Spleen (tissue), 11 donors: ENCODE data around the gene MAP3K19. TPM values are rescaled to one million over a fixed set of nuclear protein-coding genes. Genes with fewer than 3 reads are reported as not detected.

Experiments used
- DNase-seq: peaks from one replicate; pipeline ENCODE4 v3.0.0-alpha.2; 2020
- H3K27ac ChIP-seq, 8 donors: fragments of 200-600 bp; sonication (generic) in 7 of 8; 1 replicate in 4 of 8; 2 replicates in 4 of 8; pipeline versions ENCODE4 v1.5.0 to v1.8.0; 2016 to 2021; ENCODE audit warnings: inconsistent platforms in 4 of 8, mild to moderate bottlenecking in 4 of 8, moderate library complexity in 1 of 8
- H3K27me3 ChIP-seq, 7 donors: fragments of 200-600 bp; sonication (generic) in 6 of 7; replicated peaks in 1 of 7; 1 replicate in 4 of 7; 2 replicates in 3 of 7; pipeline versions ENCODE4 v1.5.0 to v1.8.0; 2016 to 2021; ENCODE audit warnings: inconsistent platforms in 3 of 7, mild to moderate bottlenecking in 1 of 7
- H3K36me3 ChIP-seq, 6 donors: fragments of 200-600 bp; sonication (generic) in 5 of 6; 1 replicate in 4 of 6; 2 replicates in 2 of 6; pipeline versions ENCODE4 v1.5.0 to v1.8.0; 2016 to 2021; ENCODE audit warnings: inconsistent platforms in 2 of 6
- H3K4me1 ChIP-seq, 6 donors: fragments of 200-600 bp; sonication (generic) in 5 of 6; 1 replicate in 3 of 6; 2 replicates in 3 of 6; pipeline versions ENCODE4 v1.5.0 to v1.8.0; 2016 to 2021; ENCODE audit warnings: inconsistent platforms in 3 of 6
- H3K4me3 ChIP-seq, 8 donors: fragments of 200-600 bp; sonication (generic) in 7 of 8; 1 replicate in 4 of 8; 2 replicates in 4 of 8; pipeline versions ENCODE4 v1.5.0 to v1.8.0; 2016 to 2021; ENCODE audit warnings: inconsistent platforms in 4 of 8, mild to moderate bottlenecking in 4 of 8, moderate library complexity in 2 of 8
- H3K9me3 ChIP-seq, 8 donors: fragments of 200-600 bp; sonication (generic) in 7 of 8; 1 replicate in 4 of 8; 2 replicates in 4 of 8; pipeline versions ENCODE4 v1.5.0 to v1.8.0; 2016 to 2021; ENCODE audit warnings: inconsistent platforms in 4 of 8
- POLR2A ChIP-seq, 3 donors: fragments of 450-650 bp; IDR thresholded peaks; one replicate each; pipeline ENCODE4 v1.5.1; 2017; ENCODE audit warnings: antibody characterized with exemption in 3 of 3, mild to moderate bottlenecking in 1 of 3
- POLR2AphosphoS5 ChIP-seq, 3 donors: sonication (generic); formaldehyde crosslinking; IDR thresholded peaks; one replicate each; pipeline ENCODE4 v1.5.1; 2017; ENCODE audit warnings: antibody characterized with exemption in 3 of 3
- WGBS, 5 donors: extraction: QIAGEN DNeasy Blood & Tissue Kit in 3 of 5; methylation state at CpG; one replicate each; pipeline versions ENCODE4 v1.1.5 to v1.1.7; 2013 to 2018; 5-methylcytosine and 5-hydroxymethylcytosine counted together
- intact Hi-C: fragments of 100-400 bp; cut with DNase I; formaldehyde crosslinking; loops from one replicate; pipeline ENCODE4 v1.15.0; 2023; ENCODE audit warnings: low total_unique reads
- polyA plus RNA-seq, 3 donors: library from polyadenylated mRNA; stranded (reverse); fragments of 200-250 nt; gene quantifications; one replicate each; pipeline ENCODE4 v1.2.1, GENCODE V29; 2013
- total RNA-seq, 7 donors: library from RNA; depleted of rRNA in 3 of 7; stranded (reverse); fragments of >200 nt in 3 of 7; fragmentation: NEBNext Ultra II Directional in 4 of 7; extraction: Animal tissue kit (Norgen Biotek cat#: 25700) in 4 of 7; gene quantifications; one replicate each; pipeline versions ENCODE4 v1.1.0 to v1.2.1, GENCODE V29; 2016 to 2021
- TF ChIP-seq, protein P1 (sequence below), 11 experiments: fragments of 200-600 bp in 7 of 11; fragments of 450-650 bp in 4 of 11; sonication (generic) in 4 of 11; IDR thresholded peaks in 8 of 11; conservative IDR thresholded peaks in 3 of 11; 1 replicate in 7 of 11; 2 replicates in 4 of 11; pipeline versions ENCODE4 v1.4.0 to v1.8.0; 2016 to 2021; ENCODE audit warnings: antibody characterized with exemption in 11 of 11, inconsistent platforms in 4 of 11, mild to moderate bottlenecking in 1 of 11
- donor health status: healthy with polysubstance abuse.
- donor health status: DM: no; HTN: no; CAD: no; lungs with moderate emphysema.
- donor health status: DM: no; HTN: no; CAD: no.
- donor health status: Bipolar disorder and iron deficiency.
- donor health status: healthy.
- donor health status: DM: no; HTN: no; CAD: no.
- donor health status: DM: yes; HTN: yes; CAD: no.

The MAP3K19 gene
- total and polyA plus RNA-seq, 10 donors, result not detected

DNA sequence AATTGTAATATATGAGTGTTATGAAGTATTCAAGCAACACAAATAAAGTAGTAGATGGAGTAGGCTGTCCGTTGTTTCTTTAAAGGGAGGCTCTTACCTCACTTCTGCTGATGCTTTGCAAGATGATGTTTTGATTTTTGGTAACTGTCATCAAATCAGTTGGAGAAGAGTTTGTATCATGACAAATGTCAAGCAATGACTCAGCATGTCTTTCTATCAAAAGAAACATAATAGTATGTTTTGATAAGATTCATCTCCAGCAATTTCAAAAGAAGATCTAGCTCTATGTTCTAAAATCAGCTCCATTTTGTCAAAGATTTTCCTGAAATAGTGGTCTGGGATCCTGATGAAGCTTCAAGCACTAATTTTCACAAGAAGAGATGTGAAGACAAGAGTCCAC, 25.6 kb downstream of the MAP3K19 start:
- H3K4me3 ChIP-seq, result no peak overlapping the region
- intact Hi-C loops, result no loop called here
- DNase-seq, result no peak
- H3K36me3 ChIP-seq, result no peaks in the 10 kb centered on the region
- WGBS, 5 donors, result 83 to 98% (median 97%) methylated on average over 1 of the region's 1 CpG
- H3K27me3 ChIP-seq, result no peaks in the 10 kb centered on the region
- H3K4me1 ChIP-seq, result no peaks in the 10 kb centered on the region
- H3K27ac ChIP-seq, result no peak overlapping the region
- peaks cover 0 to 5% (median 0%) of the 10 kb centered on the region in 8 donors for H3K9me3 ChIP-seq
- TF ChIP-seq, protein P1, sequence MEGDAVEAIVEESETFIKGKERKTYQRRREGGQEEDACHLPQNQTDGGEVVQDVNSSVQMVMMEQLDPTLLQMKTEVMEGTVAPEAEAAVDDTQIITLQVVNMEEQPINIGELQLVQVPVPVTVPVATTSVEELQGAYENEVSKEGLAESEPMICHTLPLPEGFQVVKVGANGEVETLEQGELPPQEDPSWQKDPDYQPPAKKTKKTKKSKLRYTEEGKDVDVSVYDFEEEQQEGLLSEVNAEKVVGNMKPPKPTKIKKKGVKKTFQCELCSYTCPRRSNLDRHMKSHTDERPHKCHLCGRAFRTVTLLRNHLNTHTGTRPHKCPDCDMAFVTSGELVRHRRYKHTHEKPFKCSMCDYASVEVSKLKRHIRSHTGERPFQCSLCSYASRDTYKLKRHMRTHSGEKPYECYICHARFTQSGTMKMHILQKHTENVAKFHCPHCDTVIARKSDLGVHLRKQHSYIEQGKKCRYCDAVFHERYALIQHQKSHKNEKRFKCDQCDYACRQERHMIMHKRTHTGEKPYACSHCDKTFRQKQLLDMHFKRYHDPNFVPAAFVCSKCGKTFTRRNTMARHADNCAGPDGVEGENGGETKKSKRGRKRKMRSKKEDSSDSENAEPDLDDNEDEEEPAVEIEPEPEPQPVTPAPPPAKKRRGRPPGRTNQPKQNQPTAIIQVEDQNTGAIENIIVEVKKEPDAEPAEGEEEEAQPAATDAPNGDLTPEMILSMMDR (IDR thresholded peaks at IDR 0.05 in 8 of 11, conservative IDR thresholded peaks at IDR 0.05 in 3 of 11), result no peak
- TF ChIP-seq POLR2AphosphoS5 (IDR thresholded peaks at IDR 0.05), result no peak
- TF ChIP-seq POLR2A (IDR thresholded peaks at IDR 0.05), result no peak

DNA sequence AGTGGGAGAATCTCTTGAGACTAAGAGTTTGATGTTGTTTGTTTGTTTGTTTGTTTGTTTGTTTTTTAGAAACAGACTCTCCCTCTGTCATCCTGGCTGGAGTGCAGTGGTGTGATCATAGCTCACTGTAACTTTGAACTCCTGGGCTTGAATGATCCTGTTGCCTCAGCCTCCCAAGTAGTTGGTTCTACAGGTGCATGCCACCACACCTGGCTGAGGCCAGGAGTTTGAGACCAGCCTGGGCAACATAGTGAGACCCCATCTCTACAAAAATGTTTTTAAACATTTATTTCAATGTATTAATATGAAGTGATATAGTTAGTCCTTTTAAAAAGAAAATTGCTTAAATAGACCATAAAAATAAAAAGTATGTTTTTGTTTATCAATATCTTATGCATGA, 35.6 kb downstream of the MAP3K19 start:
- DNase-seq, result no peak
- no peaks in the 10 kb centered on the region for H3K4me1 ChIP-seq
- no peak for TF ChIP-seq POLR2A (IDR thresholded peaks at IDR 0.05)
- peaks cover 0 to 5% (median 0%) of the 10 kb centered on the region in 8 donors for H3K9me3 ChIP-seq
- no peak overlapping the region for H3K27ac ChIP-seq
- H3K4me3 ChIP-seq, result no peak overlapping the region
- H3K27me3 ChIP-seq, result peaks cover 0 to 15% (median 2%) of the 10 kb centered on the region in 7 donors
- H3K36me3 ChIP-seq, result no peaks in the 10 kb centered on the region
- intact Hi-C loops, result no loop called here

DNA sequence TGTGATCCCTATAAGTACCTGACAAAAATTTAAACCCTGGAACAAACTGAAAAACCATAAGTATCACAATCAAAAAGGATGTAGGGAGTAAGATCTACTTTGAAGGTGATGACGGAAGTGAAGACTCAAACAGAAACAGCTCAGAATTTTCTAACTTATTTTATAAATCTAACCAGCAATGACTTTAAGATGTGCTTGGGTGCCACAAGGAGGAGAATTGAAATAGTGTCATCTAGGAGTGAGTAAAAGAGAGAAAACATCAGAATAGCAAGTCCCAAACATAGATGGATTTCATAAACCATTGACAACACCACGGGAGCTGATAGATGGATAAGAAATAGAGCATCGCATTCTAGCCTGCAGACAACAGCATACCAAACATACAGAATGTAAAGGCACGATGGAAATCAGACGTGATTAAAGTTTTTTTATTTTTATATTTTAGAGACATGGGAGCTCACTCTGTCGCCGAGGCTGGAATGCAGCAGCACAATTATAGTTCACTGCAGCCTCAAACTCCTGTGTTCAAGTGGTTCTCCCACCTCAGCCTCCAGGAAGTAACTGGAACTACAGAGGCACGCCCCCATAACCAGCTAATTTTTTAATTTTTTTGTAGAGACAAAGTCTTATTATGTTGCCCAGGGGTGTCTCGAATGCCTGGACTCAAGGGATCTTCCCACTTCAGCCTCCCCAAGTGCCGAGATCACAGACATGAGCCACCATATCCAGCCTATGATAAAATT, 36.9 kb downstream of the MAP3K19 start:
- peaks cover 0 to 28% (median 4%) of the 10 kb centered on the region in 7 donors for H3K27me3 ChIP-seq
- H3K4me3 ChIP-seq, result no peak overlapping the region
- H3K36me3 ChIP-seq, result no peaks in the 10 kb centered on the region
- no peak overlapping the region for H3K27ac ChIP-seq
- H3K4me1 ChIP-seq, result no peaks in the 10 kb centered on the region
- intact Hi-C loops, result no loop called here
- WGBS, 5 donors, result 74 to 89% (median 84%) methylated on average over 10 of the region's 10 CpGs
- H3K9me3 ChIP-seq, result no peaks in the 10 kb centered on the region
- TF ChIP-seq POLR2AphosphoS5 (IDR thresholded peaks at IDR 0.05), result no peak
- no peak for TF ChIP-seq POLR2A (IDR thresholded peaks at IDR 0.05)
- TF ChIP-seq, protein P1 (IDR thresholded peaks at IDR 0.05 in 8 of 11, conservative IDR thresholded peaks at IDR 0.05 in 3 of 11), result no peak
- no peak for DNase-seq

DNA sequence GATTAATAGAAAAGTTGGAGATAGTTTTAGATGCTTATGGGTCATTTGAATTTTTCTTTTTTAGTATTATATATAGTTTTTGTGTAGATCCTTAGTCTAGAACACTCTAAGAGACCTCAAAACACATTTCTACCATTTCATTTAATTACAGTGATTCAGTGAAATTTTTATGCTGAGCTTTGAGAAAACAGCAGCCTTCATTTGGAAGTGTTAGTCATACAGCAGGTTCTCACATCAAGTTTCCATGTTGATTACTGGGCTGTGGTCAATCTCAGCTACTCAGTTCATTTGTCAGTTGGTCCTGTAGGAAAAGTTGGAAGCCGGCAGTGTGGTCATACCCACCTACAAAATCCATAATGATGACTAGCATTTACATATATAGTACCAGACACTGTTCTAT, 37.9 kb downstream of the MAP3K19 start:
- DNase-seq, result no peak
- Histone ChIP-seq H3K9me3 (no peaks in the 10 kb centered on the region), H3K36me3 (no peaks in the 10 kb centered on the region), H3K27me3 (peaks cover 0 to 38% (median 11%) of the 10 kb centered on the region in 7 donors), H3K4me3 (no peak overlapping the region), H3K27ac (no peak overlapping the region), H3K4me1 (peaks cover 0 to 4% (median 2%) of the 10 kb centered on the region in 6 donors)
- TF ChIP-seq, protein P1 (IDR thresholded peaks at IDR 0.05 in 8 of 11, conservative IDR thresholded peaks at IDR 0.05 in 3 of 11), result no peak
- intact Hi-C loops, result no loop called here
- 88 to 100% (median 93%) methylated on average over 1 of the region's 1 CpG for WGBS, 5 donors
